Activated T-cell treated with anti-CD3 and anti-CD28 coated beads for 48 hours (primary cell): ENCODE data around the gene LRRFIP1.

Experiments used
- DNase-seq: peaks from one replicate; pipeline ENCODE4 v3.0.0-alpha.2; 2020; ENCODE audit warnings: low read depth

The LRRFIP1 gene

DNA sequence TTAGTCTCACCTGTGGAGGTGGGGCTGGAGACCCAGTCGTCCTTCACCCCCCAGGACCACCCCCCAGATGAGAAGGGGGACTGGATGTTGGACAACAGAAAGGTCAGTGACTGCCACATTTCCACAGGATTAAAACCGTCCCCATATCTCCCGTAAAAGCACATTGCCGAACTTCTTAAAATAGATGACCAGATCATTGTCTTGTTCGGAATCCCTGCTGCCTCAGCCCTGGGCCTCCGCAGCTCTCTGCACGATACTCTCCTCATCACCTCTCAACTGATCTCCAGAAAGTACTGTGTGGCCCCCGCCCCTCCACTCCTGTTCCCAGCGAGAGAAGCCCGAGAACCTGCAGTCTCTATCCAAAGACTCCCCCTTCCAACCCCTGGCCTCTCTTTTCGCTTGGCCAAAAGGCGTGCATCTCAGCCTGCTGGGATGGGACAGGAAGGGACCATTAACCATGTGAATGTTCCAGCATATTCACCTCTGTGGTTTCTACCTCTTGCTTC is 13.2 kb downstream of the LRRFIP1 start:
- DNase-seq, result no peak

GRCh38 chr2:237642038-237642734 is 14.8 kb downstream of the LRRFIP1 start:
- DNase-seq, result no peak

- no peak for DNase-seq
Observed at GRCh38 chr2:237643066-237643465, 15.7 kb downstream of the LRRFIP1 start.

GRCh38 chr2:237643582-237644380 is 16.4 kb downstream of the LRRFIP1 start:
- no peak for DNase-seq

- DNase-seq, result no peak
Observed at GRCh38 chr2:237644381-237644703, 17.0 kb downstream of the LRRFIP1 start.

DNA sequence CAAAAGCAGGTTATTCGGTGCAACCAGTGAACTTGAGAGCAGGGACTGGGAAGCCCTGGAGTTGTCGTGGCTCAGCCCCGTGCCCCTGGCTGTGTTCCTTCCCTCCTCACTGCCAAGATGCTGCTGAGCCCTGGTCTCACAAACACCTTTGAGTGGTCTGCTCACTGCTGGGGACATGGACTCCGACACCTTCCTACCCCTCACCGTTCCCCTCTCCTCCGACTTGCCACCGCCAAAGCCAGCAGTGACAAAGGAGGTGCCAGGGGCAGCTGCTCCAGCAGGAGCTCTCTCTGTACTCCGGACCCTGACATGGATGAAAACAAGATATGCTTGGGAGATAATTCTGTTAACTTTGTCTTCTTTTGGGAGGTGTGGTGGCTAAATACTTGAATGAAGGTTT is 17.9 kb downstream of the LRRFIP1 start:
- no peak for DNase-seq

- DNase-seq, result no peak
Observed at GRCh38 chr2:237647176-237648015, 20.0 kb downstream of the LRRFIP1 start.

DNA sequence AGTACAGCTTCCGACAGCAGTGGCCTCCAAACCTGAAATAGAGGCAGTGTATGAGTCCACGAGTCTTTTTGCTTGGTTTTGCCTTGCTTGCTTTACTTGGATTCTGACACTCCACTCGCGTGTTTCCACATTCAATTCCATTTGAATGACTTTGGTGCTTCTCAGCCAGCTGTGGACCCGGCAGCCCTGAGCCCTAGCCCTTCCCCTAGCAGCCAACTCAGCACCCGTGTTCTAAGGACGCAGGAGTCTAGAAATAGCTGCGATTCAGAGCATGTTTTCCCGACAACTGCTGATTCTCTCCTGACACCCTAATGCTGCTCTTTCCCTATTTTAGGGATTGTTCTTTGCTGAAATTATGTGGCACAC is 20.6 kb downstream of the LRRFIP1 start:
- DNase-seq, result no peak

GRCh38 chr2:237649541-237650454 is 22.4 kb downstream of the LRRFIP1 start:
- DNase-seq, result no peak

DNA sequence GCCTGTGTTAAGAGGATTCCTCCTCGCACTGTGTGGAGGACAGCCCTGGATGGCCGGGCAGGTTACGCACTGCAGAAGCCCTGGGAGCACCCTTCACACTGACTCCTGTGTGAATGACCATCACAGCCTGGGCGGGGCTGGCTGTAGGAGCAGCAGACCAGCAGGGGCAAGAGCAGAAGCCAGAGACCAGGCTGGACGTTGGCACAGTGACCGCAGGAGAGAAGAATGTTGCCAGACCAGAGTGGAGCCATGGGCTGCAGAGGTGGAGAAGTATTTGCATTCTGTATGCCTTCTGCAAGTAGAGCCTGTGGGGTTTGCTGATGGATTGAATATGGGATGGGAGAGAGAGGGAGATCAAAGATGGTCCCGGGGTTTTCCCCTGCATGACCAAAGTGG is 23.1 kb downstream of the LRRFIP1 start:
- no peak for DNase-seq

DNA sequence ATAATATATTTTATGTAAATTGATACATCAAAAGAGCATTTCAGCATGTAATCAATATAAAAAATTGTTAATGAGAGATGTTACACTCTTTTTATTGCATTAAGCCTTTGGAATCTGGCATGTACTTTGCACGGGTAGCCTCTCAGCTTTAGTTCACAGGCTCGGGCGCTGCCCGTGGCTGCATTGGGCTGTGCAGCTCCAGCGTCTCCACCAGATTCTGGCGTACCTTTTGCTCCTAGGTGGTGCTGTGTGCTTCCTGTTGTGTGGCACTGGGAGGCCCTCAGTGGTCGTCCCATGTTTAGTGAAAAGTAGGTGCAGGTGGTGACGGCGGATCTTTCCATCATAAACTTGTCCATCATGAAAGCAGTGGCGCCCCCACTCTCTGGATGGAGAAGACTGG is 24.4 kb downstream of the LRRFIP1 start:
- no peak for DNase-seq

DNA sequence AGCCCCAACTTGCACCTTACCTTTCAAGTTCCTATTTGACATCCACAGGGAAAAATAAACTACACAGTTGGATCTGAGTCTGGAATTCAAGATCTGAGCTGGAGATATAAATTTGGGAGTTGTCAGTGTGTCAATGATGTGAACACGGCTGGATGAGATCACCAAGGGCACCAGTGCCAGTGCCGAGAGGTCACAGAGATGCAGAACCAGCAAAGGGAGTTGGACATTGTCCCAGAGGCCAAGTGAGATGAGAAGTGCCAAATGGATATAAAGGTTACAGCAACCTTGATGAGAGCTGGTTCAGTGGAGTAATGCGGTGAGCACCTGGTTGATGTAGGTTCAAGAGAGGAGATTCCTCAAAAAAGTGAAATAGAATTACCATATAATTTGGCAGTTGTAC is 24.8 kb downstream of the LRRFIP1 start:
- no peak for DNase-seq

DNA sequence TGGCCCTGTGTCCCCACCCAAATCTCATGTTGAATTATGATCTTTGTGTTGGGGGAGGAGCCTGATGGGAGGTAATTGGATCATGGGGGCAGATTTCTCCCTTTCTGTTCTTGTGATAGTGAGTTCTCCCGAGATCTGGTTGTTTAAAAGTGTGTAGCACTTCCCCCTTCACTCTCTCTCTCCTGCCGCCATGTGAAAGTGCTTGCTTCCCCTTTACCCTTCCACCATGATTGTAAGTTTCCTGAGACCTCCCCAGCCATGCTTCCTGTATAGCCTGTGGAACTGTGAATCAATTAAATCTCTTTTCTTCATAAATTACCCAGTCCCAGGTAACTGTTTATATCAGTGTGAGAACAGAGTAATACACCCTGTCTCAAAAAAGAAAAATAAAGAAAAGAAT is 25.5 kb downstream of the LRRFIP1 start:
- no peak for DNase-seq

- DNase-seq, result no peak
Observed at GRCh38 chr2:237653776-237654558, 26.6 kb downstream of the LRRFIP1 start.

DNA sequence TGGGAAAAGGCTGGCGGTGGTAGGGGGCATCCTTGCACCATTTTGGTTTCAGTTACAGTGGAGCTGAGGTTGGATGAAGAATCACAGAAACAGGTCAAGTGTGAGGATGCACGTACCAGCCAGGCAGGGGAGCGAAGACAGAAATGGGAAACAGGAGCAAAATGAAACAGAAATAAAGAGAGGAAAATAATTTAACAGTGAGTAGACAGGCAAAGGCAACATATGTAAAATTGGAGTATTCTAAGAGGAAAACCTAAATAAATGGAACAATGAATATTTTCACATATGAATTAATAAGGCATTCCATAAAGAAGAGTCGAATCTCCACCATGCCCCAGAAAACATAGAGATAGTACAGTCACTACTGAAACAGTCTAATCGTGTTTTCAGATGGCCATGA is 29.7 kb downstream of the LRRFIP1 start:
- no peak for DNase-seq

- DNase-seq, result no peak
Observed at GRCh38 chr2:237660381-237660900, 33.1 kb downstream of the LRRFIP1 start.

- no peak for DNase-seq
Observed at GRCh38 chr2:237661270-237661669, 33.9 kb downstream of the LRRFIP1 start.

DNA sequence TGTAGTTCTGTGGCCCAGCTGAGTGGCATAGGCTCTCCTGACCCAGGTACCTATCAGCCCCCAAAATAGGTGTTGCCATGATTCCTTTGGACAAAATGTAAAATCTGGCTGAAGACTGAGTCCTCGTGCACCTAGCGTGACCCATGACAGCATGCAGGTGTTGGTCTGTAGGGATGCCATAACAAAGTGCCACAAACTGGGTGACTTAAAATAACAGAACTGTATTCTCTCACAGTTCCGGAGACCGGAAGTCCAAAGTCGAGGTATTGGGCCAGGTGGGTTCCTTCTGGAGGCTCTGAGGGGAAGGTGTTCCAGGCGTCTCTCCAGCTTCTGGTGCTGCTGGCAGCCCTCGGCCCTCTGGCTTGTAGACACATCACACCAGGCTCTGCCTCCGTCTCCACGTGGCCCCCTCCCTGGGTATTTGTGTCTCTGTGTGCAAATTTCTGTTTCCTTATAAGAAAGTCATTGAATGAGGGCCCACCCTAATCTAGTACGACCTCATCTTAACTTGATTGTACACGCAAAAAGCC is 34.5 kb downstream of the LRRFIP1 start:
- DNase-seq, result no peak

DNA sequence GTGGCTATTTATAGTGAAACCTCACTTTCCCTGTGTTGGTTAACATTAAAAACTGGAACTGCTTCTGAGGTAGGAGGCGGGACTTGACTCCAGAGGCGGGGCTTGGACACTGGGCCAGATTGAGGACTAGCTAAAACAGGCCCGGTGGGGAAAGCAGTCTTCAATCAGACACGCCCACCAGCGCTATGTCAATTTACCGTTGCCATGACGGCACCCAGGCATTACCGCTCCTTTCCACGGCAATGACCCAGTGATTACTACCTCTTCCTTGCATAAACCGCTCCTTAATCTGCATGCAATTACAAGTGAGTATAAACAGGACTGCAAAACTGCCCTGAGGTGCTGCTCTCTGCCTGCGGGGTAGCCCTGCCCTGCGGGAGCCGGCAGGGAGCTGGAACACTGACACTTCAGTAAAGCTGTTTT is 35.3 kb downstream of the LRRFIP1 start:
- peak; percentile 44 for DNase-seq

DNA sequence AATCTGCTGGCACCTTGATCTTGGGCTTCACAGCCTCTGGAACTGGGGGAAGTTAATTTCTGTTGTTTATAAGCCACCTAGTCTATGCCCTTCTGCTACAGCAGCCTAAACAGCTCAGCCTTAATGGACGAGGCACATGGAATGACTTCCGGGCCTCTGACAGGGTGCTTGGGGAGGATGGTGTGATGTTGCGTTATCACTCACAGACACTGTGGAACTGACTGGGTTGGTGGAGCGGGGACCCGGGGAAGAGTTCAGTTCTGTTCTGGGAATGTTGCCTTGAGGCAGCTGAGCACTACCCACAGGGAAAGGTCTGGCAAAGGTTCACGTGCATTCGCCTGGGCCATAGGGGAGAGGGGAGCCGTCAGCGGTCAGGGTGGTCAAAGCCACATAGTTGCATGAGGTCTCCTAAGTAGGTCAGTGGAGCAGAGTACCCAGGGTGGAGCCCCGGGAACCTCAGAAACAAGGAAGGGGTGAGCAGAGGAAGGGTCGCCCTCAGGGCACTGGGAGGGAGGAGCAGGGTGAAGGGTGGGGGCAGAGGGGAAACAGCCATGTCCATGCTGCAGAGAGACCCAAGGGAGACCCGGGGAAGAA is 36.2 kb downstream of the LRRFIP1 start:
- no peak for DNase-seq
